HepG2 (cell line): ENCODE measurements around the gene SLC11A1. TPM values are rescaled to one million over a fixed set of nuclear protein-coding genes. Genes with fewer than 3 reads are reported as not detected.

Experiments
- AGO1 ChIP-seq: fragments of 200-400 bp; formaldehyde crosslinking; IDR thresholded peaks from 2 replicates; pipeline ENCODE4 v1.6.1; 2017; ENCODE audit warnings: mild to moderate bottlenecking, low read depth, low read length, moderate library complexity; ENCODE audit not compliant: poor library complexity, severe bottlenecking
- ARID5B ChIP-seq: IDR thresholded peaks from 2 replicates; pipeline ENCODE4 v1.4.0; 2020; ENCODE audit warnings: mild to moderate bottlenecking, missing genetic modification reagents
- ESRRA ChIP-seq: sonication (generic); formaldehyde crosslinking; IDR thresholded peaks from 2 replicates; pipeline ENCODE4 v1.5.1; 2020; ENCODE audit warnings: mild to moderate bottlenecking, low read depth, missing genetic modification reagents
- FOXA3 ChIP-seq: IDR thresholded peaks from 2 replicates; pipeline ENCODE4 v1.6.1; 2016; ENCODE audit warnings: missing genetic modification reagents, missing compliant biosample characterization
- POLR2AphosphoS5 ChIP-seq: IDR thresholded peaks from 2 replicates; pipeline ENCODE4 v1.6.1; 2012; ENCODE audit warnings: low read depth, low read length
- ZBTB7B ChIP-seq: sonication (generic); formaldehyde crosslinking; IDR thresholded peaks from 2 replicates; pipeline ENCODE4 v1.4.0; 2020; ENCODE audit warnings: missing genetic modification reagents
- ZNF224 ChIP-seq: sonication (generic); formaldehyde crosslinking; IDR thresholded peaks from 2 replicates; pipeline ENCODE4 v1.5.0; 2020; ENCODE audit warnings: mild to moderate bottlenecking, missing genetic modification reagents
- ZNF260 ChIP-seq: sonication (generic); formaldehyde crosslinking; IDR thresholded peaks from 2 replicates; pipeline ENCODE4 v1.4.0; 2020; ENCODE audit warnings: missing genetic modification reagents, low read depth, mild to moderate bottlenecking, borderline replicate concordance
- ZNF441 ChIP-seq: sonication (generic); formaldehyde crosslinking; IDR thresholded peaks from 2 replicates; pipeline ENCODE4 v1.7.0; 2021; ENCODE audit warnings: missing genetic modification reagents, borderline replicate concordance
- ZNF850 ChIP-seq: sonication (generic); formaldehyde crosslinking; conservative IDR thresholded peaks from 2 replicates; pipeline ENCODE4 v1.9.0; 2021; ENCODE audit warnings: mild to moderate bottlenecking, missing genetic modification reagents
- ZSCAN9 ChIP-seq: IDR thresholded peaks from 2 replicates; pipeline ENCODE4 v1.6.1; 2016; ENCODE audit warnings: borderline replicate concordance
- polyA plus RNA-seq, 8 experiments: library from polyadenylated mRNA; depleted of rRNA in 3 of 8; stranded (reverse) in 7 of 8; unstranded in 1 of 8; fragments of >200 nt; fragmentation: Illumina TruSeq in 4 of 8; extraction: Trizol in 4 of 8; gene quantifications; 2 replicates each; pipeline versions ENCODE4 v1.2.1 to v1.2.3, GENCODE V29; 2011 to 2016; ENCODE audit warnings: low read depth in 4 of 8, missing spikeins in 1 of 8, mixed read lengths in 1 of 8; ENCODE audit not compliant: insufficient read depth in 1 of 8
- total RNA-seq, 5 experiments: library from RNA; depleted of rRNA; stranded (reverse); fragments of >200 nt; fragmentation: Illumina TruSeq; extraction: Trizol; gene quantifications; 2 replicates each; pipeline ENCODE4 v1.2.3, GENCODE V29; 2016; ENCODE audit warnings: low read depth in 1 of 5
- TF ChIP-seq, protein P1 (sequence below), 2 experiments: fragments of 450-650 bp in 1 of 2; sonication (generic) in 1 of 2; formaldehyde crosslinking in 1 of 2; IDR thresholded peaks; 2 replicates each; pipeline versions ENCODE4 v1.6.1 to v1.8.0; 2016 to 2022; ENCODE audit warnings: antibody characterized with exemption in 1 of 2, mild to moderate bottlenecking in 1 of 2, missing genetic modification reagents in 1 of 2
- TF ChIP-seq, protein P2 (sequence below): sonication (generic); formaldehyde crosslinking; IDR thresholded peaks from 2 replicates; pipeline ENCODE4 v1.4.0; 2020; ENCODE audit warnings: low read depth, mild to moderate bottlenecking, missing genetic modification reagents

Gene SLC11A1
- total and polyA plus RNA-seq, 2 of the 13 experiments (the other 11 are each of a cell fraction or from before 2014, with no cell fraction given), result 0.33 to 2.3 TPM

DNA sequence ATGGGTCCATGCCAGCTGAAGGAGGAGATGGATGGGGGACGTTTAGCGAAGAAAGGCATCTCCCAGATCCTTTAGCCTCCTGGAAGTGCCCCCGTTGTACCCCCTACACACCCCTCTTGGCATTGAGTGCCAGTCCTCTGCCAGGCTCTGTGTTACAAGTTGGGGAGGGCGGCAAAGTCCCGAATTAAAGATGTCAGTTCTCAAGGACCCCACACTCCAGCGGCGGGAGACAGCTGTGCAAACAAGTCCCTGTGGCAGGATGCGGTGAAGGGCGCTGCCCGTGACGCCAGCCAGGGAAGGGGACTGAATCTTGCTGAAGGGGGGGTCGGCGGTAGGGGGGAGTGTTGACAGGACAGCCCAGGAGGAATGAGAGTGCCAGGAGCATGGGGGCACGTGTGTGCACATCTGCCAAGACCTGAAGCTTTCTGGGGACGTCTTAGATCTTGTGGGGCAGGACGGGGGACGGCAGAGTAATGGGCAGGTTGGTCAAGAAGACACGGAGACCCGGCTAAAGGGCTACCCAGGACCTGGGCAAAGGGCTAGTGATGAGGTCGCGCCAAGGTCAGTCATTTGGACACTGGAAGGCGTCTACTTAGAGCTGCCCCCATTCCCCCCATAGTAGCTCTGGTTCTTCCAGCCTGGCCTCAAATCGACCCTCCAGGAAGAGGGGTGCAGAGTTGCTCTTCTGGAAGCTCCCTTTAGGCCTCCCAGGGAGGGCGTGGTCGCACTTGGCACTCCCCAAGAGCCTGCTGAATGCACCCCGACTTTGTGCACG lies 14.8 kb downstream of the SLC11A1 start (continued):
- TF ChIP-seq, protein P1, sequence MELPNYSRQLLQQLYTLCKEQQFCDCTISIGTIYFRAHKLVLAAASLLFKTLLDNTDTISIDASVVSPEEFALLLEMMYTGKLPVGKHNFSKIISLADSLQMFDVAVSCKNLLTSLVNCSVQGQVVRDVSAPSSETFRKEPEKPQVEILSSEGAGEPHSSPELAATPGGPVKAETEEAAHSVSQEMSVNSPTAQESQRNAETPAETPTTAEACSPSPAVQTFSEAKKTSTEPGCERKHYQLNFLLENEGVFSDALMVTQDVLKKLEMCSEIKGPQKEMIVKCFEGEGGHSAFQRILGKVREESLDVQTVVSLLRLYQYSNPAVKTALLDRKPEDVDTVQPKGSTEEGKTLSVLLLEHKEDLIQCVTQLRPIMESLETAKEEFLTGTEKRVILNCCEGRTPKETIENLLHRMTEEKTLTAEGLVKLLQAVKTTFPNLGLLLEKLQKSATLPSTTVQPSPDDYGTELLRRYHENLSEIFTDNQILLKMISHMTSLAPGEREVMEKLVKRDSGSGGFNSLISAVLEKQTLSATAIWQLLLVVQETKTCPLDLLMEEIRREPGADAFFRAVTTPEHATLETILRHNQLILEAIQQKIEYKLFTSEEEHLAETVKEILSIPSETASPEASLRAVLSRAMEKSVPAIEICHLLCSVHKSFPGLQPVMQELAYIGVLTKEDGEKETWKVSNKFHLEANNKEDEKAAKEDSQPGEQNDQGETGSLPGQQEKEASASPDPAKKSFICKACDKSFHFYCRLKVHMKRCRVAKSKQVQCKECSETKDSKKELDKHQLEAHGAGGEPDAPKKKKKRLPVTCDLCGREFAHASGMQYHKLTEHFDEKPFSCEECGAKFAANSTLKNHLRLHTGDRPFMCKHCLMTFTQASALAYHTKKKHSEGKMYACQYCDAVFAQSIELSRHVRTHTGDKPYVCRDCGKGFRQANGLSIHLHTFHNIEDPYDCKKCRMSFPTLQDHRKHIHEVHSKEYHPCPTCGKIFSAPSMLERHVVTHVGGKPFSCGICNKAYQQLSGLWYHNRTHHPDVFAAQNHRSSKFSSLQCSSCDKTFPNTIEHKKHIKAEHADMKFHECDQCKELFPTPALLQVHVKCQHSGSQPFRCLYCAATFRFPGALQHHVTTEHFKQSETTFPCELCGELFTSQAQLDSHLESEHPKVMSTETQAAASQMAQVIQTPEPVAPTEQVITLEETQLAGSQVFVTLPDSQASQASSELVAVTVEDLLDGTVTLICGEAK (IDR thresholded peaks at IDR 0.05), result no peak
- TF ChIP-seq, protein P1 (CRISPR knock-in tag; IDR thresholded peaks at IDR 0.05), result peak; percentile 31; the same call in 1 of the 2 replicates
- TF ChIP-seq ARID5B (peak; percentile 53; the same call in 1 of the 2 replicates), FOXA3 (CRISPR knock-in tag) (peak; percentile 66), ZNF224 (CRISPR knock-in tag) (no peak), ZNF260 (peak; percentile 46; the same call in 1 of the 2 replicates), ESRRA (CRISPR knock-in tag) (peak; percentile 43; the same call in 1 of the 2 replicates), ZNF850 (CRISPR knock-in tag) (0 out of 2 replicates have a peak, but pooled peaks have one; percentile 22), ZBTB7B (CRISPR knock-in tag) (peak; percentile 61), ZSCAN9 (CRISPR knock-in tag) (peak; percentile 6; the same call in 1 of the 2 replicates), AGO1 (peak; percentile 68), POLR2AphosphoS5 (peak; percentile 61), ZNF441 (CRISPR knock-in tag) (peak; percentile 14; the same call in 1 of the 2 replicates)
- TF ChIP-seq, protein P2, sequence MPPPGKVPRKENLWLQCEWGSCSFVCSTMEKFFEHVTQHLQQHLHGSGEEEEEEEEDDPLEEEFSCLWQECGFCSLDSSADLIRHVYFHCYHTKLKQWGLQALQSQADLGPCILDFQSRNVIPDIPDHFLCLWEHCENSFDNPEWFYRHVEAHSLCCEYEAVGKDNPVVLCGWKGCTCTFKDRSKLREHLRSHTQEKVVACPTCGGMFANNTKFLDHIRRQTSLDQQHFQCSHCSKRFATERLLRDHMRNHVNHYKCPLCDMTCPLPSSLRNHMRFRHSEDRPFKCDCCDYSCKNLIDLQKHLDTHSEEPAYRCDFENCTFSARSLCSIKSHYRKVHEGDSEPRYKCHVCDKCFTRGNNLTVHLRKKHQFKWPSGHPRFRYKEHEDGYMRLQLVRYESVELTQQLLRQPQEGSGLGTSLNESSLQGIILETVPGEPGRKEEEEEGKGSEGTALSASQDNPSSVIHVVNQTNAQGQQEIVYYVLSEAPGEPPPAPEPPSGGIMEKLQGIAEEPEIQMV, result 0 out of 2 replicates have a peak, but pooled peaks have one; percentile 37
